NCI-H345 treated with DMSO at 0.1 percent for 48 hours (cell line): ENCODE measurements around the gene BSND.
"Not testable (repeated sequence)": the region's sequence is repeated elsewhere in the genome, so short reads cannot be mapped to it uniquely, and the experiment has no call there.

Experiments used
- DNase-seq: peaks from one replicate; lab custom pipeline; 2025; ENCODE audit not compliant: unreplicated experiment; lab: John Stamatoyannopoulos, UW

BSND gene

DNA sequence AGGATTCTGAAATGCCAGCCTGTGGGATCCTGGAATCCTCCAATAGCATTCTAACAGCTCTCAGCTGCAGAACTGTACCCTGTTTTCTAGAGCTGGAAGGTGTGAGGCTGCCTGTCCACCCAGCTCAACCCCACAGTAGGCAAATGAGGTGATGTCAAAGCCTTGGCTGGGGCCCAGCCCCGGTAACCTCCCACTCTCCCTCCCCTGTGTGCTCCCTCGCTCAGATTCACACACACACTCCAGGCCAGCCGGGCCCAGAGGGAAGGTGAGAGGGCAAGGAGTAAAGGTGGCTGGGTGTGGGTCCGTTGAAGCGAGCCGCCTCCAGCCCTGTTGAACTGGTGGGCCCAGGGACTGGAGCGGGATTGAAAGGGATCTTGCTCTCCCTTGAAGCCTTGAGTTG is at the start of gene BSND:
BSND (plus strand) TSS at position 257 of the 400 bp plus-strand sequence. CDS start 254 bp downstream, outside the sequence.
- DNase-seq: no peak

DNA sequence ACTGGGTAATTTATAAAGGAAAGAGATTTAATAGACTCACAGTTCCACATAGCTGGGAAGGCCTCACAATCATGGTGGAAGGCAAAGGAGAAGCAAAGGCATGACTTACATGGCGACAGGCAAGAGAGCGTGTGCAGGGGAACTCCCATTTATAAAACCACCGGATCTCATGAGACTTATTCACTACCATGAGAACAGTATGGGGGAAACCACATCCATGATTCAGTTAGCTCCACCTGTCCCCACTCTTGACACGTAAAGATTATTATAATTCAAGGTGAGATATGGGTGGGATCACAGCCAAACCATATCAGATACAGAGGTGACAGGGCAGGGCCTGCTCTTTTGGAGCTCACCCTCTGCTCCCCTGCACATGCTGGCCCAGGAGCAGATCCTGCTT is 49.7 kb upstream of the BSND start:
- DNase-seq: no peak

DNA sequence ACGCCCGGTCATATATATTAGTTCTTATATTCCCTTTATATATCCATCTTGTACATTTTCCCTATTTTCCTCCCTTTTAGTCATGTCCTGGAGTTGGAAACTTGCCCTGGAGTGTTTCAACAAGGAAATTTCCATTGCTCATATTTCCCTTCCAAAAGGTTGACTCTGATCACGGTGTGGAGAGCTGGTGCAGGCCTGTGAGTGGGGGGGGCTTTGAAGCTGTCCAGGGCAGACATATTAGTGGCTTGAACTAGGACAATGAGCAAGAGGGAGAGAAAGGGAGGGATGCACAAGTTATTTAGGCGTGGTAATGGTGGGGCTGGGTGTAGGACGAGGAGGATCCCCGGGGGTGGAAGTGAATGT is 48.7 kb upstream of the BSND start:
- DNase-seq: no peak

GRCh38 chr1:54950369-54951163 is 48.2 kb upstream of the BSND start:
- DNase-seq: peak; percentile 41

- no peak for DNase-seq
Measured at GRCh38 chr1:54951810-54952226, 46.9 kb upstream of the BSND start.

GRCh38 chr1:54952950-54953718 is 45.6 kb upstream of the BSND start:
- no peak for DNase-seq

DNA sequence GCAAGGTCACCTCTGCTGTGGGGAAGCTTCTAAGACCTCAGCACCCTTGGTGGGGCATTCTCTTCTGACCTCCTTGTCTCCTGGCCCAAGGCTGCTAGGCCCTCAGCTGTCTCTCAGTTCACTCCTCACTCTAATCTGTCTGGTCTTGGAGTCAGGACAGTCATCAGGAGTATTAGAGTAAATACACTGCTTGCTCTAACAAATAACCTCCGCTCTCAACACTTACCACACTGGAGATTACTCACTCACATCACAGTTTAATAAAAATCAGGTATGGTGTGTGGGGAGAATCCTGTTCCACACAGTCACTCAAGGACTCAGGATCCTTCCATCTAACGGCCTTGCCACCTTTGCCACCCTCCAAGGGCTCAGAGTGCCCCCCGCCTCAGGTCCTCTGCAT is 44.9 kb upstream of the BSND start:
- no peak for DNase-seq

DNA sequence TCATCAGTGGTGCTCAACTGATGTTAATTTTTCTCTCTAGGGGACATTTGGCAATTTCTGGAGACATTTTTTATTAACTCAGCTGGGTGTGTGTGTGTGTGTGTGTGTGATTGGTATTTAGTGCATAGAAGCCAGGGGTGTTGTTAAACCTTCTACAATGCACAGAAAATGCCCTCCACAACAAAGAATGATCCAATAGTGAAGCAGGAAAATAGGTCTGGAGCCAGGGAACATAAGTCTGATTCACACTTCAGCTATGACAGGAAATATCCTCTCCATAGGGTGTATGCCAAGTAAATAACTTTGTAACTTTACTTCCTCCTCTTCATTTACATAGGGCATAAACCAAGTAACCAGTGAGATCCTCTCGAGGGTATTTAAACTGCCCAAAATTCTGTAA is 43.4 kb upstream of the BSND start:
- no peak for DNase-seq

DNA sequence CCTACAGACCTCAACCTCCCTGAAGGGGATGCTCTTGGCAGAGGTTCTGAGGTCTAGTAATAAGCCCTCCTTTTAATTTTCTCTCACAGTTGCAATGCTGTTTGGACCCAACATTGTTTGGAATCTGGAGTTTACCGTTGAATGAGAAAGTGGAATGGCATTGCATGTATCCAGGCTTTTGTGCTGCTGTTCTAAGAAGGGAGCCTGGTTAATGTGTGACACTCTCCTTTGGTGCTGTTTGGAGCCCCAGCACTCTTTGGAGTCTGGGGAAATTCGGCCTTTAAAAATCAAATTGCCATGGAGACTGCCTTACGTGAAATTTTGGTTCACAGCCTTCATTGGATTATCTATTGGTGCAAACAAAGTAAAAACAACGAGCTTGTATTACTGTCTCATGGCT is 42.0 kb upstream of the BSND start:
- DNase-seq: no peak

- DNase-seq: no peak
Measured at GRCh38 chr1:54959241-54959640, 39.5 kb upstream of the BSND start.

DNA sequence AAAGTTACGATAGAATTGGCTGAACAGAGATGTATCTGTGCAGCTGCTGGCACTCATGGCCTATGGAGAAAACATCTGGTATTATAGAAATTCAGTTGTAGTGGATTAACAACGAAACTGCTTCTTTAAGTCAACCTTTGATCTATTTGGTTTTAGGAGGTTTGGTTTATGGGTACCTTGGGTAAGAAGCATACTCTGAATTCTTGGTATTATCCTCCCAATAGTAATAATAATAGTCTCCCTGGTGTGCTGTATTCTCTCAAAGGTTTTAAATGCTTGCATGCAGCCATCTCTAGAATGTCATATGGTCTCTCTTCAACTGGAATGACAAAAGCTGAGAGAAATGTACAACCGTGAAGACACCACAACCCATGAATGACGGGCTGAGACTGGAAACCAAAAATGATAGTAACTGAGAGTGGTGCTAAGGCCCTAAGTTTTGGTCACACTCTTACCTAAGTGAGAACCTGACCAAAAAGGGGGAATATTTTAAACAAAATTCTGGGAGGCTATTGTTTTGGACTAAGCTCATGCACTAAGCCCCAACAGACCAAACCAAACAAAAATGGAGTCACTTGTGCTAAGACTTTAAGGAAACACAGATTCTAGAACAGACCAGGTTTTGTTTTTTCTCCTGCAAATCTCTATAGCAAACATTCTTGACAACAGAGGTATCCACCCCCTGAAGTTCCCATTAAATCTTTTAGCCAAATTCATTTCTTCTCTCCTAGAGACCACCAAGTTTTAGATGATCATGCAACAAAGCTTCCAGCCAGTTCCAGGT is 35.9 kb upstream of the BSND start:
- DNase-seq: no peak

DNA sequence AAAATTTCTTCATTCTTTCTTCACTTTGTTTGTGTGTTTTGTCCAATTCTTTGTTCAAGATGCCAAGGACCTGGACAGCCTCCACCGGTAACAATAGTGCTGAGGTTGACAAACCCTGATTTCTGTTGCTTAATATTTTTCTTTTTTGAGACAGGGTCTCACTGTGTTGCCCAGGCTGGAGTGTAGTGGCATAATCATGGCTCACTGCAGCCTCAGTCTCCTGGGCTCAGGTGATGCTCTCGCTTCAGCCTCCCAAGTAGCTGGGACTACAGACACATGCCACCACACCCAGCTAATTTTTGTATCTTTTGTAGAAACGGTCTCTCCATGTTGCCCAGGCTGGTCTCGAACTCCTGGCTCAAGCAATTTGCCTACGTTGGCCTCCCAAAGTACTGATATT is 34.9 kb upstream of the BSND start:
- DNase-seq: not testable (repeated sequence)

DNA sequence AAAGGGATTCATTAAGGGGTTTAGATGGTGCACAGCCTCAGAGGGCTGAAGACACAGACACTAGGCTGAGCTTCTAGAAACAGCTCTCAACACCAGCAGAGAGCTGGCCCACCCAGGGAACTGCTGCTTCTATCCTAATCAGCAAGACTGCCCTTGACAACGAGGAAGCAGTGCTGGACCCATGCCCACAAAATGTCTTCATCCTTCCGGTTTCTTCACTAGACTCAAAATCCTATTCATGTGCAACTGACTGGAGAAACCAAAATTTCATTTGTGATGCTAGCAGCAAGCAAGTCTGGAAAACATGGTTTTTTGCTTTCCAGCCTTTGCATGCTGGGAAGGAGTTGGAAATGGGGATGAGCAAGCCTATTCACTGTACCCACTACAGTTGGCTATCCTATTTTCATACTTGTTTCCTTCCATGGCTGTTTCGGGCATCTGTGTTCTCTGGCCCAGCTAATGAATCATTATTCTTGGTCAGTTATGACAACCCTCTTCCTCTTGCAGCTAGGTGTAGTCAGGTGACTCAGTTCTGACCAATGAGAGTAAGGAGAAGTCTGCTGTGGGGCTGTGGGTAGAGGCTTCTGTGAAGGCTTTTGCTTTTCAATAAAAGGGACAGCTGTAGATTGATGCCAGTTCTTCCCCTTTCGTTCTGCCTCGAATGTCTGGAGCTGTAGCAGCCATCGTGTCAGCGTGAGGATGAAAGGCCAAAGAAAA is 33.0 kb upstream of the BSND start:
- no peak for DNase-seq

- no peak for DNase-seq
Measured at GRCh38 chr1:54967372-54967771, 31.4 kb upstream of the BSND start.

DNA sequence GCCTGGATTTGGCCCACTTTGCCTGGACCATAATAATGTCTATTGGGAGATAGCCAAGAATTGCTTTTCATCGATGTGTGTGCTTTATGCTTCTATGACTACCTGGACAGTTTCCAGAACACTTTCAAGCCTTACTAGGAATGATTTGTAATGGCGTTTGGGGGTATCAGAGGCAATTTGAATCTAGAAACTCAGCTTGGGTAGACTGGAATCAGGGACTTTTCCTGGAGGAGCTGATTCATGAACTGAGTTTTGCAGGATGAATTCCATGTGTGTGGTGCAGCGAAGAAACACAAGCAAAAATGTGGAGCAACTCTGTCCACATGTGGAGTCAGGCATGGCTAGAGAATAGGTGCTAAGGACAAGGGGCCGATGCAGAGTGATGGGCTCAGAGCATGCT is 30.2 kb upstream of the BSND start:
- DNase-seq: peak; percentile 42

DNA sequence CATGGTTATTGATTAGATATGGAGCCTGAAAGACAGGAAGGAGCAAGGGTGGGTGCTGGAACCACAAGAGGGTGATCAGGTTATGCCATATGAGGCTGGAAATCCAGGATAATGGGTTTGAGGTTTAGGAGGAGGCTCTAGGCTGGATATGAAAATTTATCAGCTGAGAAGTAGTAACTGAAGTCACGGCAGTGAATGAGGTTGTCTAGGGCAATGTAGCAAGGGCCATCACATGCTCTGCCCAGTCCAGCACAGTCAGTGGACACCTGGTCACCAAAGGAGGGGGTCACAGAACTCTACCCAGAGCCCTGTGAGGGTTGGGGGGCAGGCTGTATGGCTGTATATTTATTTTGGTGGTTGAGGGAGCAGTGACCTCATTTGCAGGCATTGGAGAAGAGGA is 28.9 kb upstream of the BSND start:
- DNase-seq: no peak

DNA sequence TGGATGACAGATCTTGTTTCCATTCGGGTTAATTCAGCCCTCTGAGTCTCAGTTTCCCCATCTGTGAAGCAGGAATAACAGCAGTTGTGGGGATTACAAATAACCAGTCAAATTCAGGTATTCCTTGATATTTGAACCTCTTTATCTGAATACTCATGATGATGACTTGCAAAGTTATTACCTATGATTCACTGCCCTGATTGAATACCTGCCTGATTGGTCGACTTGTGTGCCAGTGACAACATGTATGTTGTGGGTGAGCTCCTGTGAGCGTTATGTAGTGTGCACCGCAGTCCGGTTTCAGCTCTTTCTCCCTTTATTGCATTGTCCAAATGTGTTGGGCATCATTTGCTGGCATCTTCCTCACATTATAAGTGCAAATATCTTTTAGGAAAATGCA is 27.8 kb upstream of the BSND start:
- no peak for DNase-seq

GRCh38 chr1:54971317-54971791 is 27.4 kb upstream of the BSND start:
- DNase-seq: no peak

- no peak for DNase-seq
Measured at GRCh38 chr1:54972436-54972835, 26.3 kb upstream of the BSND start.

DNA sequence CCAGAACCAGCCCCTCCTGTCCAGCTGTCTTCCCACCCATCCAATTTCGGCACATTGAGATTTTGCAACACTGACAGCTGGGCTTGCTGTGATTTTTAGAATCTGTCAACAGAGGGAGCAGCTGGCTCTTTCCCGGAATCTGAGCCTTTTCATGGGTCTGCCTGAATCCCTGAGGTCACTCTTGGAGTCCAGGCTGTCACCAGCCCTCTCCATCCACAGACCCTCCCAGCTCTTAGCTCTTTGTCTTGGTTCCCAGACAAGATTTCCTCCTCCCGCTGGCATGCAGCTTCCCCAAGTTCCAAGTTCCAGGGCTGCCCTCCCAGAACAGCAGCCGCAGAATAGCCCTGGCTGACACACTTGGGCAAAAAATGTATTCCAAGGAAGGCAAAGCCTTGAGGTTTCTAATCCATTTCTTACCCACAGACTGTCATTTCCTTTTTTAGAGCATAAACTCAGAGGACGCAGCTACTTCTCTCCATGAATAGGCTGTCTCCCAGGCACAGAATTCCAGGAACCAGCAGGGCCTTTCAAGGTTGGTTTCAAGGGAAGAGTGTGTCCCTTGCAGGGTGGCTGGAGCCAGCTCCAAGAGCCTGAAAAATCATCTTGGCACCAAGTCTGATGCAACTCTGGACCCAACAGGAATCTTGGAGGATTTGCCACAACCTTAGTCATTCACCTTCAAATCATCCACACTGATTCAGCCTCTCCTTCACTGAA is 25.4 kb upstream of the BSND start:
- DNase-seq: peak; percentile 20
